Liver (tissue), 9 donors: Measurements from ENCODE around the gene AVPR1B. TPM values are rescaled to one million over a fixed set of nuclear protein-coding genes. Genes with fewer than 3 reads are reported as not detected.

ENCODE experiments used
- DNase-seq: peaks from one replicate; pipeline ENCODE4 v3.0.0-alpha.2; 2017; ENCODE audit warnings: low spot score
- H3K27ac ChIP-seq, 2 donors: one replicate each; pipeline ENCODE4 v1.7.0; 2013; ENCODE audit warnings: inconsistent platforms in 2 of 2, low read length in 2 of 2, control low read depth in 1 of 2, low read depth in 1 of 2, mild to moderate bottlenecking in 1 of 2
- H3K27me3 ChIP-seq, 4 donors: one replicate each; pipeline versions ENCODE4 v1.6.1 to v1.7.0; 2013; ENCODE audit warnings: low read length in 3 of 4, inconsistent platforms in 1 of 4, mild to moderate bottlenecking in 1 of 4, moderate library complexity in 1 of 4; ENCODE audit not compliant: control insufficient read depth in 4 of 4, insufficient read depth in 4 of 4
- H3K36me3 ChIP-seq, 4 donors: one replicate each; pipeline versions ENCODE4 v1.6.1 to v1.7.0; 2013; ENCODE audit warnings: low read length in 3 of 4, mild to moderate bottlenecking in 3 of 4, low read depth in 1 of 4, moderate library complexity in 1 of 4; ENCODE audit not compliant: control insufficient read depth in 4 of 4, insufficient read depth in 3 of 4
- H3K4me1 ChIP-seq, 4 donors: one replicate each; pipeline versions ENCODE4 v1.6.1 to v1.7.0; 2013; ENCODE audit warnings: low read length in 3 of 4, mild to moderate bottlenecking in 3 of 4, moderate library complexity in 1 of 4; ENCODE audit not compliant: control insufficient read depth in 4 of 4, insufficient read depth in 4 of 4
- H3K4me3 ChIP-seq, 3 donors: one replicate each; pipeline versions ENCODE4 v1.6.1 to v1.7.0; 2013; ENCODE audit warnings: low read length in 3 of 3, control low read depth in 1 of 3, low read depth in 1 of 3, mild to moderate bottlenecking in 1 of 3
- H3K9ac ChIP-seq, 2 donors: one replicate each; pipeline ENCODE4 v1.7.0; 2013; ENCODE audit warnings: low read length in 2 of 2, mild to moderate bottlenecking in 2 of 2, moderate library complexity in 2 of 2, control low read depth in 1 of 2, low read depth in 1 of 2
- H3K9me3 ChIP-seq, 4 donors: one replicate each; pipeline versions ENCODE4 v1.6.1 to v1.7.0; 2013; ENCODE audit warnings: low read length in 3 of 4; ENCODE audit not compliant: control insufficient read depth in 4 of 4
- EGR1 ChIP-seq, 2 donors: IDR thresholded peaks; 2 replicates each; pipeline ENCODE4 v1.6.1; 2016 to 2018; ENCODE audit warnings: antibody characterized with exemption in 2 of 2, low read depth in 2 of 2
- FOXA1 ChIP-seq: IDR thresholded peaks from 2 replicates; pipeline ENCODE4 v1.6.1; 2016; ENCODE audit warnings: antibody characterized with exemption
- FOXA2 ChIP-seq: IDR thresholded peaks from 2 replicates; pipeline ENCODE4 v1.6.1; 2016; ENCODE audit warnings: antibody characterized with exemption
- GABPA ChIP-seq, 2 donors: IDR thresholded peaks in 1 of 2; conservative IDR thresholded peaks in 1 of 2; 2 replicates each; pipeline ENCODE4 v1.6.1; 2016; ENCODE audit warnings: antibody characterized with exemption in 2 of 2, mild to moderate bottlenecking in 1 of 2, moderate library complexity in 1 of 2
- HNF4A ChIP-seq, 2 donors: conservative IDR thresholded peaks; 2 replicates each; pipeline ENCODE4 v1.6.1; 2016; ENCODE audit warnings: antibody characterized with exemption in 2 of 2, mild to moderate bottlenecking in 2 of 2
- HNF4G ChIP-seq: IDR thresholded peaks from 2 replicates; pipeline ENCODE4 v1.6.1; 2016; ENCODE audit warnings: antibody characterized with exemption
- JUND ChIP-seq, 2 donors: IDR thresholded peaks; 2 replicates each; pipeline ENCODE4 v1.6.1; 2016; ENCODE audit warnings: antibody characterized with exemption in 2 of 2
- NR2F2 ChIP-seq: IDR thresholded peaks from 2 replicates; pipeline ENCODE4 v1.6.1; 2016; ENCODE audit warnings: antibody characterized with exemption
- RAD21 ChIP-seq, 2 donors: IDR thresholded peaks; 2 replicates each; pipeline ENCODE4 v1.6.1; 2016; ENCODE audit warnings: antibody characterized with exemption in 2 of 2, mild to moderate bottlenecking in 2 of 2
- RXRA ChIP-seq, 2 donors: IDR thresholded peaks; 2 replicates each; pipeline ENCODE4 v1.6.1; 2017 to 2018; ENCODE audit warnings: antibody characterized with exemption in 2 of 2, mild to moderate bottlenecking in 1 of 2
- SP1 ChIP-seq: IDR thresholded peaks from 2 replicates; pipeline ENCODE4 v1.6.1; 2018; ENCODE audit warnings: antibody characterized with exemption, mild to moderate bottlenecking
- TAF1 ChIP-seq: conservative IDR thresholded peaks from 2 replicates; pipeline ENCODE4 v1.6.1; 2016; ENCODE audit warnings: antibody characterized with exemption, mild to moderate bottlenecking
- YY1 ChIP-seq: IDR thresholded peaks from 2 replicates; pipeline ENCODE4 v1.6.1; 2016; ENCODE audit warnings: antibody characterized with exemption, mild to moderate bottlenecking
- WGBS: extraction: QIAGEN DNeasy Blood & Tissue Kit; methylation state at CpG from one replicate; pipeline ENCODE4 v1.1.7; 2013; 5-methylcytosine and 5-hydroxymethylcytosine counted together
- polyA plus RNA-seq, 2 donors: library from polyadenylated mRNA; stranded (reverse) in 1 of 2; unstranded in 1 of 2; fragments of 200-250 nt in 1 of 2; fragments of >200 nt in 1 of 2; fragmentation: Nextera tagmentation in 1 of 2; extraction: Ambion mirVana in 1 of 2; gene quantifications; one replicate each; pipeline versions ENCODE4 v1.2.1 to v1.2.3, GENCODE V29; 2013 to 2015
- total RNA-seq, 2 donors: library from RNA; depleted of rRNA; stranded (reverse); fragments of >200 nt; gene quantifications; one replicate each; pipeline ENCODE4 v1.2.3, GENCODE V29; 2014
- TF ChIP-seq, protein P1 (sequence below): fragments of 150-350 bp; IDR thresholded peaks from 2 replicates; pipeline ENCODE4 v1.5.1; 2017; ENCODE audit warnings: improper control_type of control experiment, low read depth, low read length; ENCODE audit not compliant: missing input control
- TF ChIP-seq, protein P2 (sequence below): IDR thresholded peaks from 2 replicates; pipeline ENCODE4 v1.6.1; 2016; ENCODE audit warnings: antibody characterized with exemption
- TF ChIP-seq, protein P3 (sequence below): IDR thresholded peaks from 2 replicates; pipeline ENCODE4 v1.6.1; 2016; ENCODE audit warnings: antibody characterized with exemption
- TF ChIP-seq, protein P4 (sequence below): IDR thresholded peaks from 2 replicates; pipeline ENCODE4 v1.6.1; 2016; ENCODE audit warnings: antibody characterized with exemption
- TF ChIP-seq, protein P5 (sequence below): IDR thresholded peaks from 2 replicates; pipeline ENCODE4 v1.6.1; 2016; ENCODE audit warnings: antibody characterized with exemption, mild to moderate bottlenecking
- donor health status: healthy.
- donor health status: healthy.
- donor health status: healthy.
- donor health status: healthy.
- donor health status: healthy.

The AVPR1B gene
- total and polyA plus RNA-seq, 4 donors, result not detected

DNA sequence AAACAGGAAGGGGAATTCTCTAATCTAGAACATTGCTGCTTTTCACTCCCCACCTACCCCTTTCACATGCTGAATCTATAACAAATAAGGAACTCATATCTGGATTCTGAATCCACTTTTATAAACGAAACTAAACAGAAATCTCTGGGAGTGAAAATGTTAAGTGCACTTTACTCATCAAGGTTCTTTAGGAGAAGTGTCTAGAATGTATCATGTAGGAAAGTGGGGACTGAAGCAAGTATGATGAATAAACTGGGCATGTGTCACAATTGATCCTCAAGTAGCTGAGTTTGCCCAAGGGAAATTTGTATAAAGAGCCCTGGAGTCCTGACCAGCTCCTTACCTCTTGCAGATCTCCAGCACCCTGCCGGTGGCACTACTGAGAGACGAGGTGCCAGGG lies 19.8 kb downstream of the AVPR1B start:
- Histone ChIP-seq H3K36me3 (no peaks in the 10 kb centered on the region), H3K9ac (no peak overlapping the region), H3K4me1 (peaks cover 0 to 2% (median 0%) of the 10 kb centered on the region in 4 donors), H3K27ac (no peak overlapping the region), H3K27me3 (no peaks in the 10 kb centered on the region), H3K4me3 (no peak overlapping the region), H3K9me3 (no peaks in the 10 kb centered on the region)
- TF ChIP-seq, protein P1, sequence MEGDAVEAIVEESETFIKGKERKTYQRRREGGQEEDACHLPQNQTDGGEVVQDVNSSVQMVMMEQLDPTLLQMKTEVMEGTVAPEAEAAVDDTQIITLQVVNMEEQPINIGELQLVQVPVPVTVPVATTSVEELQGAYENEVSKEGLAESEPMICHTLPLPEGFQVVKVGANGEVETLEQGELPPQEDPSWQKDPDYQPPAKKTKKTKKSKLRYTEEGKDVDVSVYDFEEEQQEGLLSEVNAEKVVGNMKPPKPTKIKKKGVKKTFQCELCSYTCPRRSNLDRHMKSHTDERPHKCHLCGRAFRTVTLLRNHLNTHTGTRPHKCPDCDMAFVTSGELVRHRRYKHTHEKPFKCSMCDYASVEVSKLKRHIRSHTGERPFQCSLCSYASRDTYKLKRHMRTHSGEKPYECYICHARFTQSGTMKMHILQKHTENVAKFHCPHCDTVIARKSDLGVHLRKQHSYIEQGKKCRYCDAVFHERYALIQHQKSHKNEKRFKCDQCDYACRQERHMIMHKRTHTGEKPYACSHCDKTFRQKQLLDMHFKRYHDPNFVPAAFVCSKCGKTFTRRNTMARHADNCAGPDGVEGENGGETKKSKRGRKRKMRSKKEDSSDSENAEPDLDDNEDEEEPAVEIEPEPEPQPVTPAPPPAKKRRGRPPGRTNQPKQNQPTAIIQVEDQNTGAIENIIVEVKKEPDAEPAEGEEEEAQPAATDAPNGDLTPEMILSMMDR, result no peak
- TF ChIP-seq RAD21 (IDR thresholded peaks at IDR 0.05) (no peak), HNF4A (conservative IDR thresholded peaks at IDR 0.05) (no peak)
- TF ChIP-seq, protein P2, sequence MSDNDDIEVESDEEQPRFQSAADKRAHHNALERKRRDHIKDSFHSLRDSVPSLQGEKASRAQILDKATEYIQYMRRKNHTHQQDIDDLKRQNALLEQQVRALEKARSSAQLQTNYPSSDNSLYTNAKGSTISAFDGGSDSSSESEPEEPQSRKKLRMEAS, result no peak
- TF ChIP-seq, protein P3, sequence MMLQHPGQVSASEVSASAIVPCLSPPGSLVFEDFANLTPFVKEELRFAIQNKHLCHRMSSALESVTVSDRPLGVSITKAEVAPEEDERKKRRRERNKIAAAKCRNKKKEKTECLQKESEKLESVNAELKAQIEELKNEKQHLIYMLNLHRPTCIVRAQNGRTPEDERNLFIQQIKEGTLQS, result no peak
- WGBS, result 81% methylated on average over 3 of the region's 3 CpGs
- DNase-seq, result no peak

DNA sequence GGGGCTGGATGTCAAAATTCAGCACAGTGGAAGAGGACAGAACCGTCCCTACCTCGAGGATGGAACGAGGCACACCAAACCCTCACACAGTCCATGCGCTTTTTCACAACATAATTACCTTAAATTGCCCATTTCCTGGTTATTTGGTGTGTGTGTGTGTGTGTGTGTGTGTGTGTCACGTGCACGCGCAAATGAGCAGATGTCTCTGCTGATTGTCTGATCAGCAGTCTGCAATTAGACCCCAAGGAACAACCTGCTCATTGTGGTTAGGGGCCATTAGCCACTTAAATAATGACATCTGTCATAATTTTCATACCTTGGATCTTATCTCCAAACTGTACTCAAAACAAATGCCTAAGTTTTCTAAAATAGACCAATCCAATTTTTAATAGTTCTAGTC lies 23.2 kb downstream of the AVPR1B start:
- no peaks in the 10 kb centered on the region for H3K9me3 ChIP-seq
- no peak for DNase-seq
- H3K36me3 ChIP-seq, result no peaks in the 10 kb centered on the region
- H3K4me1 ChIP-seq, result no peaks in the 10 kb centered on the region
- WGBS, result 71% methylated on average over 7 of the region's 7 CpGs
- no peak overlapping the region for H3K27ac ChIP-seq
- TF ChIP-seq FOXA2 (no peak), GABPA (IDR thresholded peaks at IDR 0.05 in 1 of 2, conservative IDR thresholded peaks at IDR 0.05 in 1 of 2) (no peak), SP1 (no peak), YY1 (no peak), JUND (IDR thresholded peaks at IDR 0.05) (no peak), NR2F2 (no peak), FOXA1 (no peak), RXRA (IDR thresholded peaks at IDR 0.05) (no peak), EGR1 (IDR thresholded peaks at IDR 0.05; ENCODE audit: low read depth in 2 of 2) (no peak), HNF4A (conservative IDR thresholded peaks at IDR 0.05) (no peak), HNF4G (no peak), RAD21 (IDR thresholded peaks at IDR 0.05) (no peak), TAF1 (no peak)
- TF ChIP-seq, protein P3, result no peak
- TF ChIP-seq, protein P4, sequence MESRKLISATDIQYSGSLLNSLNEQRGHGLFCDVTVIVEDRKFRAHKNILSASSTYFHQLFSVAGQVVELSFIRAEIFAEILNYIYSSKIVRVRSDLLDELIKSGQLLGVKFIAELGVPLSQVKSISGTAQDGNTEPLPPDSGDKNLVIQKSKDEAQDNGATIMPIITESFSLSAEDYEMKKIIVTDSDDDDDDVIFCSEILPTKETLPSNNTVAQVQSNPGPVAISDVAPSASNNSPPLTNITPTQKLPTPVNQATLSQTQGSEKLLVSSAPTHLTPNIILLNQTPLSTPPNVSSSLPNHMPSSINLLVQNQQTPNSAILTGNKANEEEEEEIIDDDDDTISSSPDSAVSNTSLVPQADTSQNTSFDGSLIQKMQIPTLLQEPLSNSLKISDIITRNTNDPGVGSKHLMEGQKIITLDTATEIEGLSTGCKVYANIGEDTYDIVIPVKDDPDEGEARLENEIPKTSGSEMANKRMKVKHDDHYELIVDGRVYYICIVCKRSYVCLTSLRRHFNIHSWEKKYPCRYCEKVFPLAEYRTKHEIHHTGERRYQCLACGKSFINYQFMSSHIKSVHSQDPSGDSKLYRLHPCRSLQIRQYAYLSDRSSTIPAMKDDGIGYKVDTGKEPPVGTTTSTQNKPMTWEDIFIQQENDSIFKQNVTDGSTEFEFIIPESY, result no peak
- TF ChIP-seq, protein P2, result no peak
- TF ChIP-seq, protein P5, sequence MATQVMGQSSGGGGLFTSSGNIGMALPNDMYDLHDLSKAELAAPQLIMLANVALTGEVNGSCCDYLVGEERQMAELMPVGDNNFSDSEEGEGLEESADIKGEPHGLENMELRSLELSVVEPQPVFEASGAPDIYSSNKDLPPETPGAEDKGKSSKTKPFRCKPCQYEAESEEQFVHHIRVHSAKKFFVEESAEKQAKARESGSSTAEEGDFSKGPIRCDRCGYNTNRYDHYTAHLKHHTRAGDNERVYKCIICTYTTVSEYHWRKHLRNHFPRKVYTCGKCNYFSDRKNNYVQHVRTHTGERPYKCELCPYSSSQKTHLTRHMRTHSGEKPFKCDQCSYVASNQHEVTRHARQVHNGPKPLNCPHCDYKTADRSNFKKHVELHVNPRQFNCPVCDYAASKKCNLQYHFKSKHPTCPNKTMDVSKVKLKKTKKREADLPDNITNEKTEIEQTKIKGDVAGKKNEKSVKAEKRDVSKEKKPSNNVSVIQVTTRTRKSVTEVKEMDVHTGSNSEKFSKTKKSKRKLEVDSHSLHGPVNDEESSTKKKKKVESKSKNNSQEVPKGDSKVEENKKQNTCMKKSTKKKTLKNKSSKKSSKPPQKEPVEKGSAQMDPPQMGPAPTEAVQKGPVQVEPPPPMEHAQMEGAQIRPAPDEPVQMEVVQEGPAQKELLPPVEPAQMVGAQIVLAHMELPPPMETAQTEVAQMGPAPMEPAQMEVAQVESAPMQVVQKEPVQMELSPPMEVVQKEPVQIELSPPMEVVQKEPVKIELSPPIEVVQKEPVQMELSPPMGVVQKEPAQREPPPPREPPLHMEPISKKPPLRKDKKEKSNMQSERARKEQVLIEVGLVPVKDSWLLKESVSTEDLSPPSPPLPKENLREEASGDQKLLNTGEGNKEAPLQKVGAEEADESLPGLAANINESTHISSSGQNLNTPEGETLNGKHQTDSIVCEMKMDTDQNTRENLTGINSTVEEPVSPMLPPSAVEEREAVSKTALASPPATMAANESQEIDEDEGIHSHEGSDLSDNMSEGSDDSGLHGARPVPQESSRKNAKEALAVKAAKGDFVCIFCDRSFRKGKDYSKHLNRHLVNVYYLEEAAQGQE, result no peak
- no peak overlapping the region for H3K4me3 ChIP-seq
- no peak overlapping the region for H3K9ac ChIP-seq
- H3K27me3 ChIP-seq, result no peaks in the 10 kb centered on the region
